IMR-90 (cell line): ENCODE results near the gene STOML1. TPM values are rescaled to one million over a fixed set of nuclear protein-coding genes. Genes with fewer than 3 reads are reported as not detected.

Experiments used
- ATAC-seq: fragments of 200-7000 bp; cut with Tn5 transposase; 2 replicates; pipeline ENCODE4 v1.9.1; 2020; ENCODE audit warnings: low read depth, mild to moderate bottlenecking, moderate library complexity
- BruUV-seq: library from RNA; stranded (reverse); fragments of 400-500 nt; replicated peaks from 2 replicates; lab custom pipeline; 2021; lab: Mats Ljungman, UMichigan
- CTCF ChIA-PET: fragments of 300-600 bp; formaldehyde crosslinking; extraction: SDS; loops from one replicate; lab custom pipeline; 2021; ENCODE audit warnings: antibody characterized with exemption; lab: Yijun Ruan, JAX
- POLR2A ChIA-PET: fragments of 300-600 bp; sonication (Branson Sonifier 250); formaldehyde crosslinking; loops from one replicate; lab custom pipeline; 2022; ENCODE audit warnings: antibody characterized with exemption; ENCODE audit not compliant: unreplicated experiment; lab: Charles Lee
- DNase-seq: peaks from one replicate; pipeline ENCODE4 v3.0.0; 2013
- H2AFZ ChIP-seq: replicated peaks from 2 replicates; pipeline ENCODE3; 2013; ENCODE audit warnings: low read length, mild to moderate bottlenecking; ENCODE audit not compliant: poor library complexity
- H2AK5ac ChIP-seq: 2 replicates; pipeline ENCODE4 v1.6.1; 2013; ENCODE audit warnings: low read depth, low read length, inconsistent platforms
- H2AK9ac ChIP-seq: replicated peaks from 2 replicates; pipeline ENCODE3; 2013; ENCODE audit warnings: mild to moderate bottlenecking, low read depth, low read length, moderate library complexity; ENCODE audit not compliant: poor library complexity
- H2BK120ac ChIP-seq: 2 replicates; pipeline ENCODE4 v1.6.1; 2013; ENCODE audit warnings: low read depth, low read length, inconsistent platforms
- H2BK15ac ChIP-seq: 3 replicates; pipeline ENCODE4 v1.6.1; 2013; ENCODE audit warnings: low read depth, low read length, inconsistent platforms
- H2BK20ac ChIP-seq: 2 replicates; pipeline ENCODE4 v1.6.1; 2013; ENCODE audit warnings: low read depth, mild to moderate bottlenecking, inconsistent platforms, low read length, moderate library complexity
- H2BK5ac ChIP-seq: 2 replicates; pipeline ENCODE4 v1.6.1; 2013; ENCODE audit warnings: mild to moderate bottlenecking, low read depth, low read length, inconsistent platforms; ENCODE audit not compliant: poor library complexity, severe bottlenecking
- H3K14ac ChIP-seq: replicated peaks from 2 replicates; pipeline ENCODE4 v1.6.1; 2013; ENCODE audit warnings: low read depth, low read length, inconsistent platforms
- H3K18ac ChIP-seq: 2 replicates; pipeline ENCODE4 v1.6.1; 2013; ENCODE audit warnings: low read depth, low read length, control low read depth
- H3K23ac ChIP-seq: 2 replicates; pipeline ENCODE4 v1.6.1; 2013; ENCODE audit warnings: low read depth, low read length, inconsistent platforms
- H3K27ac ChIP-seq: 2 replicates; pipeline ENCODE4 v1.5.1; 2013; ENCODE audit warnings: mild to moderate bottlenecking, control low read depth, low read length; ENCODE audit not compliant: insufficient read depth
- H3K27me3 ChIP-seq: 2 replicates; pipeline ENCODE4 v1.6.1; 2013; ENCODE audit warnings: low read length; ENCODE audit not compliant: control insufficient read depth, insufficient read depth
- H3K36me3 ChIP-seq: 2 replicates; pipeline ENCODE4 v1.6.1; 2013; ENCODE audit warnings: low read length, mixed read lengths; ENCODE audit not compliant: control insufficient read depth, insufficient read depth
- H3K4ac ChIP-seq: 2 replicates; pipeline ENCODE4 v1.6.1; 2013; ENCODE audit warnings: low read depth, low read length, inconsistent platforms
- H3K4me1 ChIP-seq: 2 replicates; pipeline ENCODE4 v1.6.1; 2013; ENCODE audit warnings: low read length, mixed read lengths; ENCODE audit not compliant: control insufficient read depth, insufficient read depth
- H3K4me2 ChIP-seq: 2 replicates; pipeline ENCODE4 v1.6.1; 2013; ENCODE audit warnings: low read depth, mild to moderate bottlenecking, control low read depth, low read length, moderate library complexity
- H3K4me3 ChIP-seq: 2 replicates; pipeline ENCODE4 v1.5.1; 2013; ENCODE audit warnings: low read depth, mild to moderate bottlenecking, control low read depth, low read length, moderate library complexity; ENCODE audit not compliant: insufficient read depth
- H3K56ac ChIP-seq: 2 replicates; pipeline ENCODE4 v1.6.1; 2013; ENCODE audit warnings: low read length, inconsistent platforms; ENCODE audit not compliant: insufficient read depth; ENCODE audit errors: extremely low read depth
- H3K79me1 ChIP-seq, 2 experiments: 2 replicates each; pipeline ENCODE4 v1.6.1; 2013; ENCODE audit warnings: low read length in 2 of 2, inconsistent platforms in 1 of 2, low read depth in 1 of 2
- H3K9ac ChIP-seq: 2 replicates; pipeline ENCODE4 v1.6.1; 2013; ENCODE audit warnings: low read depth, low read length, control low read depth
- H3K9me1 ChIP-seq: 2 replicates; pipeline ENCODE4 v1.6.1; 2013; ENCODE audit warnings: low read length, inconsistent platforms; ENCODE audit not compliant: insufficient read depth
- H3K9me3 ChIP-seq: 2 replicates; pipeline ENCODE4 v1.6.1; 2013; ENCODE audit warnings: low read length; ENCODE audit not compliant: control insufficient read depth, insufficient read depth
- H4K20me1 ChIP-seq: 2 replicates; pipeline ENCODE4 v1.6.1; 2013; ENCODE audit warnings: low read length, inconsistent platforms; ENCODE audit not compliant: insufficient read depth
- H4K5ac ChIP-seq: 2 replicates; pipeline ENCODE4 v1.6.1; 2013; ENCODE audit warnings: mild to moderate bottlenecking, low read depth, low read length, control low read depth
- H4K8ac ChIP-seq, 2 experiments: 2 replicates each; pipeline ENCODE4 v1.6.1; 2013; ENCODE audit warnings: low read depth in 2 of 2, low read length in 2 of 2, control low read depth in 1 of 2, inconsistent platforms in 1 of 2
- H4K91ac ChIP-seq: 2 replicates; pipeline ENCODE4 v1.6.1; 2013; ENCODE audit warnings: low read depth, low read length, inconsistent platforms; ENCODE audit not compliant: insufficient read depth
- FOS ChIP-seq: fragments of 150-350 bp; IDR thresholded peaks from 2 replicates; pipeline ENCODE4 v1.6.1; 2016; ENCODE audit warnings: low read depth, low read length
- WGBS, 2 experiments: methylation state at CpG; one replicate each; pipeline versions ENCODE4 v1.1.5 to v1.1.7; 2013; ENCODE audit warnings: missing lambda C conversion rate in 2 of 2; ENCODE audit not compliant: insufficient read length in 1 of 2; ENCODE audit errors: extremely low coverage in 2 of 2; 5-methylcytosine and 5-hydroxymethylcytosine counted together
- dilution Hi-C: fragments of 300-500 bp; cut with HindIII; formaldehyde crosslinking; loops from one replicate; pipeline ENCODE4 v1.14.3; 2018; ENCODE audit warnings: low sequenced_read_pairs; ENCODE audit not compliant: unreplicated experiment
- in situ Hi-C: fragments of 300-500 bp; cut with MboI; formaldehyde crosslinking; loops from 3 replicates; pipeline ENCODE4 v1.14.3; 2019; ENCODE audit warnings: low sequenced_read_pairs, inconsistent platforms, mixed read lengths
- intact Hi-C: fragments of 100-400 bp; cut with micrococcal nuclease; formaldehyde crosslinking; loops from 2 replicates; pipeline ENCODE4 v1.10.0; 2022
- polyA plus RNA-seq, 3 experiments: library from polyadenylated mRNA; depleted of rRNA; stranded (reverse); fragments of >200 nt; gene quantifications; 2 replicates each; pipeline ENCODE4 v1.2.3, GENCODE V29; 2012; ENCODE audit warnings: low replicate concordance in 1 of 3
- total RNA-seq: library from RNA; depleted of rRNA; stranded (reverse); fragments of >200 nt; gene quantifications from 2 replicates; pipeline ENCODE4 v1.2.3, GENCODE V29; 2012

Gene STOML1
- total and polyA plus RNA-seq, 2 of the 4 experiments (the other 2 are of a cell fraction), result 11.8 to 21.2 TPM

- Histone ChIP-seq H4K91ac (no peak overlapping the region), H4K20me1 (peaks cover 13% of the 10 kb centered on the region; the same call in 1 of the 2 replicates), H3K79me1 (peaks cover 24 to 56% of the 10 kb centered on the region in 2 experiments), H2AK5ac (no peak overlapping the region), H2BK15ac (no peak overlapping the region), H3K9me1 (peaks cover 20% of the 10 kb centered on the region), H3K4ac (no peak overlapping the region), H3K56ac (no peak overlapping the region), H2AFZ (no peak overlapping the region), H3K18ac (no peak overlapping the region), H3K4me3 (no peak overlapping the region), H4K5ac (no peak overlapping the region), H3K4me2 (no peak overlapping the region), H3K27me3 (no peaks in the 10 kb centered on the region), H4K8ac (no peak overlapping the region), H3K36me3 (peaks cover 37% of the 10 kb centered on the region), H2BK20ac (no peak overlapping the region), H3K9me3 (no peaks in the 10 kb centered on the region), H3K9ac (no peak overlapping the region), H3K27ac (no peak overlapping the region), H2BK120ac (no peak overlapping the region), H3K23ac (no peak overlapping the region), H3K14ac (no peak overlapping the region), H2AK9ac (no peak overlapping the region), H2BK5ac (no peak overlapping the region), H3K4me1 (peaks cover 14% of the 10 kb centered on the region)
- ATAC-seq (no peak), DNase-seq (no peak)
- in situ Hi-C loops, result no loop called here
- no peak for TF ChIP-seq FOS
- BruUV-seq, result no TSS peak
- dilution Hi-C loops, result no loop called here
- CTCF ChIA-PET, result interaction anchor here (0.5 to 1.1 kb wide), 2 partner anchors 34 to 101 kb away, joined by 3 to 4 read pairs; partner anchors contain the start of gene PML
- WGBS, 2 experiments, result no CpG with 5 or more reads among the region's 3 CpGs
- intact Hi-C loops, result loop anchor here (5.0 kb wide), 1 partner anchor 36 kb away; the partner anchor contains the start of genes PML and STOML1
- POLR2A ChIA-PET, result no interaction called here
These were observed 36.6 kb upstream of the STOML1 start for GRCh38 chr15:74028646-74029045.
